ENCODE measurements around the gene ELFN1. TPM values are rescaled to one million over a fixed set of nuclear protein-coding genes. Genes with fewer than 3 reads are reported as not detected.

ELFN1 gene
- total RNA-seq, result 12.3 and 12.9 TPM in 2 replicates
- long read RNA-seq, partial matches to known transcripts, result 0 of 1 reads
- long read RNA-seq, other reads (novel, unspliced or antisense), result 1 of 1 reads

DNA sequence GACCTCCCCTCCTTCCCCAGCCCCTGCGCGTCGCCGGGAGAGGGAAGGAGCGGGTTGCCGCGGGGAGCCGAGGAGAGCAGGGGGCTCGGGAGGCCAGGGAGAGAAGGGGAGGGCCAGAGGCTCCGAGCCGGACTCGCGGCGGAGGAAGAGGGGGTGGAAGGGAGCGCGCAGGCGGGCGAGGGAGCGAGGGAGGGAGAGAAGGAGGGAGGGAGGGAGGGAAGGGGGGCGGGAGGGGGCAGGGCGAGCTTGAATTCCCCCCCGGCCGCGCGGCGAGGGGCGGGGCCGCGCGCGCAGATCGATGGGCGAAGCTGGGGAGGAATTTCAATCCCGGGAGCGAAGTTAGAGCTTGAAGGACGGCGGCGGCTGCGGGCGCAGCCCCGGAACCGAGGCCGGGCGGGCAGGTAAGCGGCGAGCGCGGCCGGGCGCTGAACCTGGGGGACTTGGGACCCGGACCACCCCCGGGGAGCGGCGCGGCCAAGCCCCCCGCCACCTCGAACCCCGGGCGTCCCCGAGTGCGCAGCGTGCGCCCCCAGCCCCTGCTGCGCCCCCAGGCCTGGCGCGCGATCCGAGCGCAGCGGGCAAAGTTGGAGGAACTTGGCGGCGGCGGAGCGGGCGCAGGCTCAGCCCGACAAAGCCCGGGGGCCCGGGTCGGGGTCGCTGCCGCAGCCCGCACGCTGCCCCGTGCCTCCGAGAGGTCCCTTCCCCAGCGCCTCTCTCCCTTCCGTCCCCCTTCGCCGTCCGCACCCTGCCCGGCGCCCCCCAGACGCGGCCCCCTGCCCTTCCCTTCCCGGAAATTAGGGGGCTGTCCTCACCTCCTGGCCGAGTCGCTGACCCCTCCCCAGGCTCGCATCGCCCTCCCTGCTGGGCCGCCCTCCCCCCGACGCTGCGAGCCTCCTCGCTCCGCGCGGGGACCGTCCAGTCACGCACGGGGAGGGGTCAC is at the start of gene ELFN1:
Gene ELFN1 (plus strand): TSS at position 324 of the 940 bp plus-strand sequence. CDS start 74,320 bp downstream, outside the sequence.
- DNase-seq (ENCODE audit: low spot score, unreplicated experiment), result peak; percentile 68
- Mint-ChIP-seq H3K27me3 (peaks cover 13% of the 10 kb centered on the region), H3K36me3 (ENCODE audit: insufficient read depth) (no peaks in the 10 kb centered on the region), H3K4me1 (ENCODE audit: low read depth) (peaks cover 4% of the 10 kb centered on the region), H3K27ac (peak within 1 kb of the TSS; percentile 88), H3K9me3 (ENCODE audit: low read depth) (no peaks in the 10 kb centered on the region), H3K4me3 (ENCODE audit: low read depth) (peak within 1 kb of the TSS; percentile 64)
- TF ChIP-seq, protein P1, sequence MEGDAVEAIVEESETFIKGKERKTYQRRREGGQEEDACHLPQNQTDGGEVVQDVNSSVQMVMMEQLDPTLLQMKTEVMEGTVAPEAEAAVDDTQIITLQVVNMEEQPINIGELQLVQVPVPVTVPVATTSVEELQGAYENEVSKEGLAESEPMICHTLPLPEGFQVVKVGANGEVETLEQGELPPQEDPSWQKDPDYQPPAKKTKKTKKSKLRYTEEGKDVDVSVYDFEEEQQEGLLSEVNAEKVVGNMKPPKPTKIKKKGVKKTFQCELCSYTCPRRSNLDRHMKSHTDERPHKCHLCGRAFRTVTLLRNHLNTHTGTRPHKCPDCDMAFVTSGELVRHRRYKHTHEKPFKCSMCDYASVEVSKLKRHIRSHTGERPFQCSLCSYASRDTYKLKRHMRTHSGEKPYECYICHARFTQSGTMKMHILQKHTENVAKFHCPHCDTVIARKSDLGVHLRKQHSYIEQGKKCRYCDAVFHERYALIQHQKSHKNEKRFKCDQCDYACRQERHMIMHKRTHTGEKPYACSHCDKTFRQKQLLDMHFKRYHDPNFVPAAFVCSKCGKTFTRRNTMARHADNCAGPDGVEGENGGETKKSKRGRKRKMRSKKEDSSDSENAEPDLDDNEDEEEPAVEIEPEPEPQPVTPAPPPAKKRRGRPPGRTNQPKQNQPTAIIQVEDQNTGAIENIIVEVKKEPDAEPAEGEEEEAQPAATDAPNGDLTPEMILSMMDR (IDR thresholded peaks at IDR 0.05; ENCODE audit: unreplicated experiment), result no peak

DNA sequence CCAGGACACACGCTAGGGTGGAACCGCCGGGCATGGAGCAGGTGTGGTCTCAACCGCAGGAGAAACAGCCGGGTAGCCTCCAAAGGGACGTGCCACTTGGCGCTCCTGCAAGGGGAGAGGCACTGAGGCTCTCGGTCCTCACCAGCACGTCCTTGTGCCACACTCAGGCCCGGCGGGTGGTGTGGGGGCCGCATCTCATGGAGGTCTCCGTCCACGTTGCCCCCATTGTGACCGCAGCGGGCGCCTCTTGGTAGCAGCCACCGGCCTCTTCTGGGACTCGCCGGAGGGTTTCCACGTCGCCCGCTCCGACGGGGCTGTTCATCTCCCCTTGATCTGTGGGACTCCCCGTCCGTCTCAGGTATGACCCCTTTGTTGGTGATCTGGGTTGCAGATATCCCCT is 49.2 kb upstream of the ELFN1 start:
- no peak overlapping the region for H3K27ac Mint-ChIP-seq
- peaks cover 2% of the 10 kb centered on the region for H3K27me3 Mint-ChIP-seq
- H3K4me1 Mint-ChIP-seq (ENCODE audit: low read depth), result no peaks in the 10 kb centered on the region
- no peaks in the 10 kb centered on the region for H3K36me3 Mint-ChIP-seq (ENCODE audit: insufficient read depth)
- TF ChIP-seq, protein P1 (IDR thresholded peaks at IDR 0.05; ENCODE audit: unreplicated experiment), result no peak
- no peak for DNase-seq (ENCODE audit: low spot score, unreplicated experiment)
- H3K4me3 Mint-ChIP-seq (ENCODE audit: low read depth), result no peak overlapping the region
- H3K9me3 Mint-ChIP-seq (ENCODE audit: low read depth), result no peaks in the 10 kb centered on the region

DNA sequence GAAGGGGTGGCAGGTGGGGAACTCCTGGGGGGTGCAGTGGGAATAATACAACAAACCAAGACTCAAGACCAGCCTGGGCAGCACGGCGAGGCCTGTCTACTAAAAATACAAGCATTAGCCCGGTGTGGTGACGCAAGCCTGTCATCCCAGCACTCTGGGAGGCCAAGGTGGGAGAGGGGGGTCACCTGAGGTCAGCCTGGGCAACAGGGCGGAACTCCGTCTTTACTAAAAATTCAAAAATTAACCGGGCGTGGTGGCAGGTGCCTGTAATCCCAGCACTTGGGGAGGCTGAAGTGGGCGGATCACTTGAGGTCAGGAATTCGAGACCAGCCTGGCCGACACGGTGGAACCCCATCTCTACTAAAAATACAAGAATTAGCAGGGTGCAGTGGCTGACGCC is 48.4 kb upstream of the ELFN1 start:
- Mint-ChIP-seq H3K27me3 (peaks cover 5% of the 10 kb centered on the region), H3K36me3 (ENCODE audit: insufficient read depth) (no peaks in the 10 kb centered on the region), H3K4me1 (ENCODE audit: low read depth) (no peaks in the 10 kb centered on the region), H3K27ac (no peak overlapping the region), H3K9me3 (ENCODE audit: low read depth) (peaks cover 2% of the 10 kb centered on the region), H3K4me3 (ENCODE audit: low read depth) (no peak overlapping the region)
- TF ChIP-seq, protein P1 (IDR thresholded peaks at IDR 0.05; ENCODE audit: unreplicated experiment), result no peak
- DNase-seq (ENCODE audit: low spot score, unreplicated experiment), result no peak

DNA sequence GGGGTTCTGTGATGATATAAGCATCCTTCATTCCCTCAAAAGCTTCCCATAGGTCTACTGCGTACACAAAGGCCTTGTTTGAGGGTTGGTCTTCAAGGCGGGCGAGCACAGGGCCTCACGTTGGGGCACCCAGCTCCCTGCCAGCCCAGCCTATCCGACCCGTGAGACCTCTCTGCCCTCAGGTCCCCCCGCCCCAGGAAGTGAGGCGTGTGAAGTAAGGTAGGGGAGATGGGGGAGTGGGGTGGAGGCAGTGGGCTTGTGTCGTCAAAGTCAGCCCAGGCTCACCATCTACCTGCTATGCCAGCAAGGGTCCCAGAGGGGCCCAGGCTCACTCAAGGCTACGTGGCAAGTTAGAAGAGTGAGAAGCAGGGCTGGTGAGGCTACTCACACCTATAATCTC is 47.6 kb upstream of the ELFN1 start:
- Mint-ChIP-seq H3K9me3 (ENCODE audit: low read depth) (peaks cover 4% of the 10 kb centered on the region), H3K36me3 (ENCODE audit: insufficient read depth) (no peaks in the 10 kb centered on the region), H3K27me3 (peaks cover 7% of the 10 kb centered on the region), H3K4me3 (ENCODE audit: low read depth) (no peak overlapping the region), H3K27ac (no peak overlapping the region), H3K4me1 (ENCODE audit: low read depth) (no peaks in the 10 kb centered on the region)
- no peak for DNase-seq (ENCODE audit: low spot score, unreplicated experiment)
- TF ChIP-seq, protein P1 (IDR thresholded peaks at IDR 0.05; ENCODE audit: unreplicated experiment), result no peak

DNA sequence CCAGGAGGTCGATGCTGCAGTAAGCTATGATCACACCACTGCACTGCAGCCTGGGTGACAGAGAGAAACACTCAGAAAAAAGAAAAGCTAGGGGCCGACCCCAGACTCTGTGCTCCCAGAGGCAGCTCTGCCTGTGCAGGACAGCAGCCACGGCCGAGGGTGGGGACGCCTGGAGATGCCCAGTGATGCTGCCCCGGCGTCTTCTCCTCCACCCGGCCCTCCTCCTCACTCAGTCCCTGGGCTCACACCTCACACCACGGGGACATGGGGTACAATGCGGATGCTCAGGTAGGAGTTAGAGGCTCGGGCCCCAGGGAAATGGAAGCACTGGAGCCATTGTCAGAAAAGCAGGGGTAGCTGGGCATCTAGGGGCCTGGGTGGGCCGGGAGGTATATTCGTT is 46.3 kb upstream of the ELFN1 start:
- no peaks in the 10 kb centered on the region for H3K36me3 Mint-ChIP-seq (ENCODE audit: insufficient read depth)
- TF ChIP-seq, protein P1 (IDR thresholded peaks at IDR 0.05; ENCODE audit: unreplicated experiment), result no peak
- H3K9me3 Mint-ChIP-seq (ENCODE audit: low read depth), result peaks cover 6% of the 10 kb centered on the region
- peaks cover 8% of the 10 kb centered on the region for H3K27me3 Mint-ChIP-seq
- DNase-seq (ENCODE audit: low spot score, unreplicated experiment), result no peak
- no peak overlapping the region for H3K4me3 Mint-ChIP-seq (ENCODE audit: low read depth)
- no peak overlapping the region for H3K27ac Mint-ChIP-seq
- no peaks in the 10 kb centered on the region for H3K4me1 Mint-ChIP-seq (ENCODE audit: low read depth)

All from progenitor cell of endocrine pancreas (in vitro differentiated cells).